Measurements from ENCODE around the gene DUSP8.
"Not testable (repeated sequence)": the region's sequence is repeated elsewhere in the genome, so short reads cannot be mapped to it uniquely, and the experiment has no call there.

DUSP8 gene

GRCh38 chr11:1510928-1511327 is 61.1 kb downstream of the DUSP8 start:
- no peak for TF ChIP-seq EZH2phosphoT487 (IDR thresholded peaks at IDR 0.05; ENCODE audit: borderline replicate concordance)
- TF ChIP-seq, protein P1, sequence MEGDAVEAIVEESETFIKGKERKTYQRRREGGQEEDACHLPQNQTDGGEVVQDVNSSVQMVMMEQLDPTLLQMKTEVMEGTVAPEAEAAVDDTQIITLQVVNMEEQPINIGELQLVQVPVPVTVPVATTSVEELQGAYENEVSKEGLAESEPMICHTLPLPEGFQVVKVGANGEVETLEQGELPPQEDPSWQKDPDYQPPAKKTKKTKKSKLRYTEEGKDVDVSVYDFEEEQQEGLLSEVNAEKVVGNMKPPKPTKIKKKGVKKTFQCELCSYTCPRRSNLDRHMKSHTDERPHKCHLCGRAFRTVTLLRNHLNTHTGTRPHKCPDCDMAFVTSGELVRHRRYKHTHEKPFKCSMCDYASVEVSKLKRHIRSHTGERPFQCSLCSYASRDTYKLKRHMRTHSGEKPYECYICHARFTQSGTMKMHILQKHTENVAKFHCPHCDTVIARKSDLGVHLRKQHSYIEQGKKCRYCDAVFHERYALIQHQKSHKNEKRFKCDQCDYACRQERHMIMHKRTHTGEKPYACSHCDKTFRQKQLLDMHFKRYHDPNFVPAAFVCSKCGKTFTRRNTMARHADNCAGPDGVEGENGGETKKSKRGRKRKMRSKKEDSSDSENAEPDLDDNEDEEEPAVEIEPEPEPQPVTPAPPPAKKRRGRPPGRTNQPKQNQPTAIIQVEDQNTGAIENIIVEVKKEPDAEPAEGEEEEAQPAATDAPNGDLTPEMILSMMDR (conservative IDR thresholded peaks at IDR 0.05; ENCODE audit: low read length), result no peak
- no peak overlapping the region for H3K4me2 ChIP-seq (ENCODE audit: low read depth, low read length, poor library complexity, severe bottlenecking)
- peaks cover 59% of the 10 kb centered on the region; the same call in 1 of the 2 replicates for H3K79me2 ChIP-seq (ENCODE audit: insufficient read depth, low read length)
- H3K9me2 ChIP-seq (replicated peaks; ENCODE audit: low read depth, low read length), result no peaks in the 10 kb centered on the region
- no peak overlapping the region for H3K4me3 ChIP-seq (ENCODE audit: low read length, poor library complexity, severe bottlenecking)
- H3K36me3 ChIP-seq (ENCODE audit: insufficient read depth, low read length), result no peaks in the 10 kb centered on the region
- no peaks in the 10 kb centered on the region for H3K9me3 ChIP-seq (ENCODE audit: insufficient read depth, low read depth, low read length)
- no peak overlapping the region for H3K9ac ChIP-seq (ENCODE audit: low read depth, low read length, poor library complexity, severe bottlenecking)
- H3F3A ChIP-seq (ENCODE audit: low read depth), result no peaks in the 10 kb centered on the region
- H3K4me1 ChIP-seq (ENCODE audit: insufficient read depth, low read length, poor library complexity, severe bottlenecking), result peaks cover 8% of the 10 kb centered on the region
- peaks cover 36% of the 10 kb centered on the region for H4K20me1 ChIP-seq (ENCODE audit: insufficient read depth, low read length, poor library complexity, severe bottlenecking)
- H2AFZ ChIP-seq (ENCODE audit: low read length), result no peak overlapping the region
- no peaks in the 10 kb centered on the region for H3K27me3 ChIP-seq (ENCODE audit: insufficient read depth, low read length, poor library complexity, severe bottlenecking)

DNA sequence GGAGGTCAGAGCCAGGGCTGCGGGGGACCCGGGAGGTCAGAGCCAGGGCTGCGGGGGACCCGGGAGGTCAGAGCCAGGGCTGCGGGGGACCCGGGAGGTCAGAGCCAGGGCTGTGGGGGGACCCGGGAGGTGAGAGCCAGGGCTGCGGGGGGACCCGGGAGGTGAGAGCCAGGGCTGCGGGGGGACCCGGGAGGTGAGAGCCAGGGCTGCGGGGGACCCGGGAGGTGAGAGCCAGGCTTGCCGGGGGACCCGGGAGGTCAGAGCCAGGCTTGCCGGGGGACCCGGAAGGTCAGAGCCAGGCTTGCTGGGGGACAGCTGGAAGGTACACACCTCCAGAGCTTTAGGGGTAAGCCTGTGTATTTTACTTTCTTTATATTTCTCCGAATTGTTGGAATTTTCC is 61.7 kb downstream of the DUSP8 start:
- Histone ChIP-seq H3K79me2 (ENCODE audit: insufficient read depth, low read length) (peaks cover 57% of the 10 kb centered on the region; the same call in 1 of the 2 replicates), H4K20me1 (ENCODE audit: insufficient read depth, low read length, poor library complexity, severe bottlenecking) (peaks cover 36% of the 10 kb centered on the region)
- not testable (repeated sequence) for H3K4me1 ChIP-seq (ENCODE audit: insufficient read depth, low read length, poor library complexity, severe bottlenecking); H3K4me3 ChIP-seq (ENCODE audit: low read length, poor library complexity, severe bottlenecking); H3K36me3 ChIP-seq (ENCODE audit: insufficient read depth, low read length); H3K9me2 ChIP-seq (replicated peaks; ENCODE audit: low read depth, low read length); H3K4me2 ChIP-seq (ENCODE audit: low read depth, low read length, poor library complexity, severe bottlenecking); H3K9ac ChIP-seq (ENCODE audit: low read depth, low read length, poor library complexity, severe bottlenecking); H2AFZ ChIP-seq (ENCODE audit: low read length); H3K9me3 ChIP-seq (ENCODE audit: insufficient read depth, low read depth, low read length); H3K27me3 ChIP-seq (ENCODE audit: insufficient read depth, low read length, poor library complexity, severe bottlenecking); H3F3A ChIP-seq (ENCODE audit: low read depth)

DNA sequence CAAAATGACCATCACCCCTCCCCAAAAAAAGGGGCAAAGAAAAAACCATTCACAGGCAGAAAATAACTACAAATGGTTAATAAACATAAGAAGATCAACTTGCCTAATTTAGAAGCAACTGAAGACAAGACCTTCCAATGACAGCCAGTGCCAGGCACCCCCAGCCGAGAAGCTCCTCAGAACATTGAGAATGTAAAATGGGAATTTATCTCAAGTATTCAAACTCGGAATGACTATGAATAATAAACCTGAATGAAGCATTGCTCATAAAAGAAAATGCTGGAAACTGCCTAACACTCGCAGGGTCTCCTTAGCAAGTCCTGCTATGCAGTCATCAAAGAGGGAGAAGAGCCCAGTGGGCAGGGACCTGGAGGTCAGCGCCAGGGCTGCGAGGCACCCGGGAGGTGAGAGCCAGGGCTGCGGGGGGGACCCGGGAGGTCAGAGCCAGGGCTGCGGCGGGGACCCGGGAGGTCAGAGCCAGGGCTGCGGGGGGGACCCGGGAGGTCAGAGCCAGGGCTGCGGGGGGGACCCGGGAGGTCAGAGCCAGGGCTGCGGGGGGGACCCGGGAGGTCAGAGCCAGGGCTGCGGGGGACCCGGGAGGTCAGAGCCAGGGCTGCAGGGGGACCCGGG is 62.3 kb downstream of the DUSP8 start:
- no peak for TF ChIP-seq EZH2phosphoT487 (IDR thresholded peaks at IDR 0.05; ENCODE audit: borderline replicate concordance)
- TF ChIP-seq, protein P1 (conservative IDR thresholded peaks at IDR 0.05; ENCODE audit: low read length), result no peak
- no peak overlapping the region for H3K4me2 ChIP-seq (ENCODE audit: low read depth, low read length, poor library complexity, severe bottlenecking)
- peaks cover 53% of the 10 kb centered on the region; the same call in 1 of the 2 replicates for H3K79me2 ChIP-seq (ENCODE audit: insufficient read depth, low read length)
- no peaks in the 10 kb centered on the region for H3K27me3 ChIP-seq (ENCODE audit: insufficient read depth, low read length, poor library complexity, severe bottlenecking)
- H3K9ac ChIP-seq (ENCODE audit: low read depth, low read length, poor library complexity, severe bottlenecking), result no peak overlapping the region
- peaks cover 8% of the 10 kb centered on the region for H3K4me1 ChIP-seq (ENCODE audit: insufficient read depth, low read length, poor library complexity, severe bottlenecking)
- H3K9me3 ChIP-seq (ENCODE audit: insufficient read depth, low read depth, low read length), result no peaks in the 10 kb centered on the region
- H3K36me3 ChIP-seq (ENCODE audit: insufficient read depth, low read length), result no peaks in the 10 kb centered on the region
- no peak overlapping the region for H3K4me3 ChIP-seq (ENCODE audit: low read length, poor library complexity, severe bottlenecking)
- H3F3A ChIP-seq (ENCODE audit: low read depth), result no peaks in the 10 kb centered on the region
- no peaks in the 10 kb centered on the region for H3K9me2 ChIP-seq (replicated peaks; ENCODE audit: low read depth, low read length)
- no peak overlapping the region for H2AFZ ChIP-seq (ENCODE audit: low read length)
- H4K20me1 ChIP-seq (ENCODE audit: insufficient read depth, low read length, poor library complexity, severe bottlenecking), result peaks cover 31% of the 10 kb centered on the region

GRCh38 chr11:1508986-1509385 is 63.1 kb downstream of the DUSP8 start:
- Histone ChIP-seq H3K36me3 (ENCODE audit: insufficient read depth, low read length) (no peaks in the 10 kb centered on the region), H4K20me1 (ENCODE audit: insufficient read depth, low read length, poor library complexity, severe bottlenecking) (peaks cover 29% of the 10 kb centered on the region), H3K4me2 (ENCODE audit: low read depth, low read length, poor library complexity, severe bottlenecking) (no peak overlapping the region), H3K4me1 (ENCODE audit: insufficient read depth, low read length, poor library complexity, severe bottlenecking) (peaks cover 8% of the 10 kb centered on the region), H2AFZ (ENCODE audit: low read length) (no peak overlapping the region), H3K27me3 (ENCODE audit: insufficient read depth, low read length, poor library complexity, severe bottlenecking) (no peaks in the 10 kb centered on the region), H3K9ac (ENCODE audit: low read depth, low read length, poor library complexity, severe bottlenecking) (no peak overlapping the region), H3F3A (ENCODE audit: low read depth) (no peaks in the 10 kb centered on the region), H3K9me3 (ENCODE audit: insufficient read depth, low read depth, low read length) (no peaks in the 10 kb centered on the region), H3K79me2 (ENCODE audit: insufficient read depth, low read length) (peaks cover 53% of the 10 kb centered on the region; the same call in 1 of the 2 replicates), H3K4me3 (ENCODE audit: low read length, poor library complexity, severe bottlenecking) (no peak overlapping the region), H3K9me2 (replicated peaks; ENCODE audit: low read depth, low read length) (no peaks in the 10 kb centered on the region)
- no peak for TF ChIP-seq EZH2phosphoT487 (IDR thresholded peaks at IDR 0.05; ENCODE audit: borderline replicate concordance)
- TF ChIP-seq, protein P1 (conservative IDR thresholded peaks at IDR 0.05; ENCODE audit: low read length), result no peak
